Retinal pigment epithelial cell (primary cell): Measurements from ENCODE around the gene BORCS5.

Experiments used
- DNase-seq: peaks from one replicate; pipeline ENCODE4 v3.0.0-alpha.2; 2010; ENCODE audit warnings: low read depth
- H3K4me3 ChIP-seq: 2 replicates; pipeline ENCODE4 v1.5.1; 2011; ENCODE audit warnings: mild to moderate bottlenecking, low read length, control low read depth, moderate library complexity
- TF ChIP-seq, protein P1 (sequence below): conservative IDR thresholded peaks from 2 replicates; pipeline ENCODE4 v1.5.1; 2011; ENCODE audit warnings: low read depth, low read length, control low read depth, inconsistent platforms

The BORCS5 gene

DNA sequence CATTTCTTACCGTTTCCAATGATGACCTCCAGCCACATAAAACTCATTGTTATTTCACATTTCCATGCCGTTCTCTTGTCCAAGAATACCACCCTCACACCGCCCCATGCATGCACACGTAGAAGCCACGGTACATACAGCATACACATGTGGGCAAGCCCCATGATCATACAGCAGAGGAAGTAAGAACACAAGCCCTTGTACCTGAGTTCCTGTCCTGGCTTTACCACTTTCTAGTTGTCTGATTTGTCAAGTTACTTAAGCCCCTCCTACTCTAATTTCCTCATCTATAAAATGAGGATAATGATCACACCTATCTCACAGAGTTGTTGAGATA lies 145.9 kb downstream of the BORCS5 start:
- no peak for DNase-seq
- H3K4me3 ChIP-seq = no peak overlapping the region
- TF ChIP-seq, protein P1, sequence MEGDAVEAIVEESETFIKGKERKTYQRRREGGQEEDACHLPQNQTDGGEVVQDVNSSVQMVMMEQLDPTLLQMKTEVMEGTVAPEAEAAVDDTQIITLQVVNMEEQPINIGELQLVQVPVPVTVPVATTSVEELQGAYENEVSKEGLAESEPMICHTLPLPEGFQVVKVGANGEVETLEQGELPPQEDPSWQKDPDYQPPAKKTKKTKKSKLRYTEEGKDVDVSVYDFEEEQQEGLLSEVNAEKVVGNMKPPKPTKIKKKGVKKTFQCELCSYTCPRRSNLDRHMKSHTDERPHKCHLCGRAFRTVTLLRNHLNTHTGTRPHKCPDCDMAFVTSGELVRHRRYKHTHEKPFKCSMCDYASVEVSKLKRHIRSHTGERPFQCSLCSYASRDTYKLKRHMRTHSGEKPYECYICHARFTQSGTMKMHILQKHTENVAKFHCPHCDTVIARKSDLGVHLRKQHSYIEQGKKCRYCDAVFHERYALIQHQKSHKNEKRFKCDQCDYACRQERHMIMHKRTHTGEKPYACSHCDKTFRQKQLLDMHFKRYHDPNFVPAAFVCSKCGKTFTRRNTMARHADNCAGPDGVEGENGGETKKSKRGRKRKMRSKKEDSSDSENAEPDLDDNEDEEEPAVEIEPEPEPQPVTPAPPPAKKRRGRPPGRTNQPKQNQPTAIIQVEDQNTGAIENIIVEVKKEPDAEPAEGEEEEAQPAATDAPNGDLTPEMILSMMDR = no peak

DNA sequence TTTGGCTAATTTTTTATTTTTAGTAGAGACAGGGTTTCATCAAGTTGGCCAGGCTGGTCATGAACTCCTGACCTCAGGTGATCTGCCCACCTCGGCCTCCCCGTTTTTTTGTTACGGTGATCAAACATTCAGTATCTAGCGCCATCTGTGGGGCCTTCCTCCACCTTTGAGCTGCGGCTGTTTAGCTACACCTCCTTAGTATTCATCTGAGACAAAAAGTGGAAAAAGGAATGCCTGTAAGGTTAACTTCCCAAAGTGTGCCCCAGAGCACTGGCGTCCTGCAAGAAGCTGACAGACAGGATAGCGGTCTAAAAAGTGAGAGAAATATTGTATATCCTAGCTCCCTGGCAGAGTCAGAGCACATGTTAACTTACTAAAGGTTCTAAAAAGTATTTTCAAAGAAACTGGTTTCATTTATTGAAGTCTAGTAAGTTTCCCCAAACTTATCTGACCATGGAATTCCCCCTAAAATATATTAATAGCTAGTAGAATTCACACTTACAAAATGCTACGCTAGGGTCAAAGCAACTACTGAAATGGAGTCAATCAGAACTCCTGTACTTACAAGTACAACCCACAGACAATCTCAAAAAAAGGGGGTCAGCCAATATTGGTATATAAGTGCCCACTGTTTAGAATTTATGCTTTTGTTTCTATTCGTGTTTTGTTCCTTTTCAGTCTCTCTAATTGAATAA lies 146.7 kb downstream of the BORCS5 start:
- TF ChIP-seq, protein P1 = no peak
- DNase-seq = no peak
- no peak overlapping the region for H3K4me3 ChIP-seq

DNA sequence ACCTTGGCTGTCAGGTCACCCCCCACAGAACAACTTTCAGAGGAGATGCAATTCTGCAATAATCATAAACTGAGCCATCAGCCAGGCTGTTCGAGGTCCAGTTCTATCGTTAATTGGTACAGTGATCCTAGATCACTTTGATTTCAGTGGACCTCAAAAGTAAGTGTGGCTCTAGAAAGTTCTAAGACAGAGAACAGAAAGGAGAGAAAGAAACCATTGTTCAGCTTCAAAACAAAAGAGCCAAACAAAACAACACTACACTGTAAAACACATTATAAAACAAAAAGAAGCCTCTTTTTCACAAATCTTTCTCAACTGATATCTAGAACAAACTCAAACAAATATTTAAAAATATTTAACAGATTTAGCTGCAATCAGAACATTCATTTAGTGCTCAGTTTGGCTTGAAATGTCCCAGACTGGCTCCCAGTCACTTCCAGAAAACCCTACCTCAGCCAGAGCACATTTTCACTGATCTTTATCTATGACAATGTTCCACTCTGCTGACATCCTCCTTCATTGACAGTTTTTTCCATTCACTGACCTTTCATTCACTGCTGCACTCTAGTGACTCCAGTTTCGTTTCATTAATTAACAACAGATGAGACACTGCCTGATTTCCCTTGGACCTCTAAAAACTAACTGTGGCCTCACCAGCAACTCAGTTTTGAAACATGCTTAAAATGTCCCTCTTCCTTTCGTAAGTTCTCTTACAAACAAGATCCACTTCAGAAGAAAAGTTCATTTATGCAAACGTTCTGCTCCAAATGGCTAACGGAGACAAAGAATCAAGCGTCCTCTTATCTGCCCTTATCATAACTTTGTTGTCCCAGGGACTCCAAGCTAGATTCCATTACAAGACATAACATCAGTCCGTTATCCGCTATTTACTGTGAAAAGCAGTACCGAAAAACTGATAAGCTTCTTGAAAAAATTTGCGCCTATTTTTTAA lies 148.9 kb downstream of the BORCS5 start:
- DNase-seq = no peak
- H3K4me3 ChIP-seq = no peak overlapping the region

DNA sequence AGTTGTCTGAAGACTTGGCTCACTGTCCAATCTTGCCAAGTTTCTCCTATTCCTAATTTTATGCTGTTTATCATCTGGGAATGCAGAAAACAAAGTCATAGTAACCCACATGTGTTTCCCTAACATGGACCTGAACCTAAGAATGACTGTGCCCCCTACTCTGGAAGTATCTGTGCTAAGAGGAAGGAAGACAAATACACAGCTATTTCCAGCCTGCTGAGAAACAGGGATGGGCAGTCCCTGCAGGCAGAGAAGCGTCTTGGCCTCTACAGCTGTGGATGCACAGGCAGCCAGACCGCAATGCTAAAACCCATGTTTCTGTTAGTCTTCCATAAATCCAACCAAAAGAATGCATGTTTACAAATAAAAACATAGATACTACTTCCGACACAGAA lies 149.6 kb downstream of the BORCS5 start:
- H3K4me3 ChIP-seq = no peak overlapping the region
- no peak for DNase-seq
- TF ChIP-seq, protein P1 = no peak

More for the DNA sequence above, 148.9 kb downstream of the BORCS5 start:
- TF ChIP-seq, protein P1 = no peak

DNA sequence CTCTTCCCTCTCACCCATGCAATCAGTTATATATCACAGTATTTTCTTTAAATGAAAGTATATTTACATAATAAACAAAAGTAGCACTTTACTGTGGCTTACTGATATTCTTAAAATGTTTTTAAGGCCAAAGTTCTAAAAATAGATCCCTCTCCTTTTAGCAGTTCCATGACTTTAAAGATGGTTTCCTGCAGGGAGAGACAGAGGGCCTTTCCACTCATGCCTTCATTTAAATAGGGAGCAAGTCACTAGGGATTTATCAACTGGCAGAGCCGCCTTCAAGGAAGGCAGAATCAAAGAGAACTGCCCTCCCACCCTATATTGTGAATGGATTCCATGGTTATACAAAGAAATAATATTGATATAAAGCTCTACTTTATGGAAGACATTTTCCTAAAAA lies 150.2 kb downstream of the BORCS5 start:
- TF ChIP-seq, protein P1 = no peak
- DNase-seq = no peak
- H3K4me3 ChIP-seq = no peak overlapping the region

DNA sequence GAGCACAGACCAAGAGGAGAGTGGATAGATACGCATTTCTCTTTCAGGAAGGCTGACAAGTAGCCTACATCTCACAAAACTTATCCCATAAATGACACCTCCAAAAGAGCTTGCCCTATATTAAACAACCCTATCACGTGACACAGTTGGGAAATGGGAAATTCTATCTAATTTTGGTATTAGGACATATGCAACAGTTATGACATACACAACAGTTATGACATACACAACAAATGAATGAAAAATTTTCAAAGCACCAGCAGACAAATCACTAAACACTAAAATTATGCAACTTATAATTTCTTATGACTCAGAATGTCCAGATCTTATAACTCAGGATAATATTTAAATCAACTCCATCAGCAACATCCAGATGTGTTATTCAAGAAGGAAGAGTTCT lies 151.7 kb downstream of the BORCS5 start:
- DNase-seq = no peak
- H3K4me3 ChIP-seq = no peak overlapping the region
- TF ChIP-seq, protein P1 = no peak
